GM21825 (cell line): ENCODE results near the gene CACNA1S.

ENCODE experiments used
- ATAC-seq: cut with Tn5 transposase; IDR thresholded peaks from one replicate; pipeline ENCODE4 v1.9.1; 2021; ENCODE audit warnings: mild to moderate bottlenecking, moderate library complexity; ENCODE audit not compliant: unreplicated experiment

The CACNA1S gene

DNA sequence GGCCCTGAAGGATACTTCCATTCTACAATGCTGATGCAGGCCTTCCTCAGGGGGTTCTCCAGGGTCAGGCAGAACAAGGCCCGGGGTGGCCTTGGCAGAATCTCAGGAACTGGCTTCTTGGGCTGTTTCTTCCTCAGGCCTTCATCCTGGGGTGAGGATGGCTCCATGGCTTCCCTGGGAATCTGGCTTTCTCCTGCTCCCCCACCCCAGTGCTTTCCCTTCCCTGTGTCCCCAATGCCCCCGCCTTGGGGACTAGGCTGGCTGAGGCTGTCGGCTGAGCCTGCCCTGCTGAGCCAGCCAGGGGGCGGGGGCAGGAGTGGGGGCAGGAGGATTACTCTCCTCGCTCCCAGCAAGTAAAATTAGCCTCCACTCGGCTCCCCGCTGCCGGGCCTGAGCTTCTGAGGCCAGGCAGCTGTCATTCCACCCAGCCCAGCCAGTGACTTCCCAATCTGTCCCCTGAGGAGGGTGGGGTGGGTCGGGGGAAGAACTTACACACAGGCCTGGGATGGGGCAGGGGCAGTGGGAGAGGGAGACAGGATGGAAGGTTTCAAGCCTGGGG lies at the start of gene CACNA1S:
CACNA1S (minus strand) TSS at position 254 of the 559 bp plus-strand sequence; CDS start at position 167, 87 bp downstream.
- no peak for ATAC-seq

DNA sequence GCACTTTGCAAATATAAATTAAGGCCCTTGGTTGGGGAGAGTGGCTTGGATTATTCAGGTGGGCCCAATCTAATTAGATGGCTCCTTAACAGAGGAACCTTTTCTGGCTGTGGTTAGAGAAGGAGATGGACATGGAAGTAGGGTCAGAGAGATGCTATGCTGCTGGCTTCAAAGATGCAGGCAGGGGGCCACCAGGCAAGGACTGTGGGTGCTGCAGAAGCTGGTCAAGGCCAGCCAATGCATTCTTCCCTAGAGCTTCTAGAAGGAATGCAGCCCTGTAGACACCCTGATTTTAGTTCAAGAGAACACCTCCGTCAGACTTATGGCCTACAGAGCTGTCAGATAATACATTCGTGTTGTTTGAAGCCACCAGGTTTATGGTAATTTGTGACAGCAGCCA lies 45.7 kb upstream of the CACNA1S start:
- no peak for ATAC-seq

DNA sequence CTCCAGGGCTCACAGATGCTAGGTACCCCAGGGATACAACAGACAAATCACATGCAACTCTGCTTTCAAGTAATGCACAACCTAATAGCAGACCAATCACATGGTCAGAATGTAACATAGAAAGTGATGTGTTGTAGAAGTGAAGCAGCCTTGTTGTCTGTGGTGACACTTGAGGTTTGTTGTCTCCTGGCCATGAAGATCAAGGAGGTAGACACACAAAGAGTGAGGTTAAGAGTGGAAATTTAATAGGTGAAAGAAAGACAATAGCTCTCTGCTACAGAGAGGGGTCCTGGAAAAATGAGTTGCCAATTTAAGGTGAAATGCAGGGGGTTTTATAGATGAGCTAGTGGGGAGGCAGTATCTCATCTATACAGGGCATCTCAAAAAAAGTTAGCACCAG lies 44.6 kb upstream of the CACNA1S start:
- no peak for ATAC-seq

DNA sequence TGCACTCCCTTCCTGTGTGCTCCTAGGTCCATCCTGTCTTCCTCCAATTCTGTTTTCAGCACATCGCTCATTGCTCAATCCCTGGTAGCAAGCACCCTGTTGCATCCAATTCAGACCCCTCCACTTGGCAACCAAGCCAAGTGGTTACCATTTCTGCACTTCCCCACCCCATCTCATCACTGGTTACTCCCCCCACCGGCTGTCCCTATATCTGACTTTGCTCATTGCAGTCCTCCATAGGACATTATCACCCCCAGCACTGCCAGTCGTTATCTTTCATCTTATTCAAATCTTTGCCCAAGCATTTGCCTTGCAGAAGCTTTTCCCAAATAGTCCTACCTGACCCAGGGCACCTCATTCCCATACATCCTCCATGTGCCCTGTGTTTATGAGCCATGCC lies 44.1 kb upstream of the CACNA1S start:
- ATAC-seq = no peak

DNA sequence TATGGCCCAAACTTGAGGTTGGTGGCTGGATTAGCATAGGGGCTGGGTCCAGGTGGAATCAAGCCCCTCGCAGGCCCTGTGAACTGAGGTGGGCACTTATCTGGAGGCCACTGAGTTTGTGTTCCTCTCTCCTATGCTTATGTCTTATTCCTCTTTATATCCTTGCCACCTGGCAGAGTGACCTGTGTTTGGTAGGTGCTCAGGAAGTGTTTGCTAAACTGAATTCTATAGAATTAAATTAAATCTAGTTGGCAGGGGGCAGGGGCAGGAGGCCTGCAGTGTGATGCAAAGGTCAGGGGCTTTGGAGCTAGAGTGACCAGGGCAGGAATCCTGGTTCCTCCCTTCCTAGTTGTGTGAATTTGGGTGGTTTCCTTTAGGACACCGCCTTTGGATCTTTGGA lies 43.1 kb upstream of the CACNA1S start:
- ATAC-seq = no peak

DNA sequence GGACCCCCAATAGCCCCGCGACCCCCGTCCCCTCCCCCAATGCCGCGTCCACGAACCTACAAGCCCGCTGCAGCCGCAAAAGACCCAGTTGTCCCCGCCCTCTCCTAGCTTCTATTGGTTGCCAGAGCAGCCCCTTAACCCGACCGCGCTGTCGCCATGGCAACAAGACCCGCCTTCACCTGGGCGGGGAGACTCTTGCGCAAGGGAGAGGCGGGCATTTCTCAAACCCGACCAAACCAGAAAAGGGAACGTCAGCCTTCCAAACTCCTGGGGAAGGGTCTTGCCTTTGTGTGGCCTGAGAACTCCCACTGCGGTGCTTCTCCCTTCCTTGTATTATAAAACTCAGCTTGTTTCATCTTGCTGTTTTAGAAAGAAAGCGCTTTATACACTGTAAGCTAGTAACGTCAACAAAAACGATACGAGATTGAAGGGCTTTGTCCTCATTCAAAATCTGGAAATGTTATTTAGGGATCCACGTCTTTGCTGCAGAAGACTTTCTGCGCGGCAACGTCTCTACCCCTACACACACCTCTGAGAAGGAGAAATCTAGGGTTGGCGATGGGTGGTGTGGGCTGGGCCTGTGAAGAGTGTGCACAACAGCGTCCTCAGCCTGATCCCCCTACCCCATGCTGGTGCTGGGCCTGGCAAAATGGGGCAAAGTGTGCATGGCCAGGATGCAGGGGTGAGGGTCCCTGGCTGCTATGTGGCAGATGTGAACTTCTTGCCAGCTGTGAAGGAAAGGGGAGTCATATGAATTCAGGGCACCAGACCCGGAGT lies 42.4 kb upstream of the CACNA1S start, which contains the start of gene TMEM9:
TMEM9 (minus strand) TSS at position 86 of the 777 bp plus-strand sequence. CDS start 551 bp downstream, outside the sequence.
- peak; percentile 97 for ATAC-seq

DNA sequence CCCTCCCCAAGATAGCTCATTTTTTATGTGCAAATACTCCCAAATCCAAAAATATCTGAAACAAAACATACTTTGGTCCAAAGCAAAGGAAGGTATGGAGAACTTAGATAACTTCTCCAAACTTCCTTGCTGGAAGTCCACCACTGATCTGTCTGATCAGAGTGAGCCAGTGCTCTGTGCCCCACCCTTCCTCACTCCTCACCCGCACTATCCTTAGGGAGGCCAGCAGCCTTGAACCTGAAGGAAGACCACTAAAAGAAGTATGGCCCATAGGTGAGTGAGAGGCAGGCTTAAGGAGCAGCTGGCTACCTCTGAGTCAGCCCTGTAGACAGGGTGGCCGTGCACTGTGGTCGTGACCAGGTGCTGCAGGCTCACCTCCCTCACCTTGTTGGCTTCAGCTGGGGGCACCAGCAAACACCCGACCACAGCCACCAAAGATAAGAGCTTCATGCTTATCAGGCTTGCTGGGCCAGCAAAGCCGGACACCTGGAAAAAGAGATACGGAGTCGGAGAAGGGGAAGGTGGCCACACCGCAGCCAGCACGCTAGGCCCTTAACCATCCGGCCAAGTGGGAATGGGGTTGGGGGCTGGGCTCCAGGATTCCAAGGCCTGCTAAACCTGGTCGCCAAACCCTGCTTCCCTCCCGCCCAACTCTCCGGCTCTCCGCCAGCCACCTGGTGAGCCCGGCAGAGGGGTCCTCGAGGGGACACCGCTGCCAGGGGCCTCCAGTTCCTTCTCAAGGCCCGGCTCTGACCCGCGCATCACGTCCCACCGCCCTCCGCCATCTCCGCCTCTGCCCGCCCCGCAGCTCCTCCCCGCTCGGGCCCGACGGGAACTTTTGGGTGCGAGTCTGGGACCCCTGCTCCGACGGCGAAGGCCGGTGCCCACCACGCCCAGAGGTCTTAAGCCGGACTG lies 41.5 kb upstream of the CACNA1S start:
- ATAC-seq = peak; percentile 57

DNA sequence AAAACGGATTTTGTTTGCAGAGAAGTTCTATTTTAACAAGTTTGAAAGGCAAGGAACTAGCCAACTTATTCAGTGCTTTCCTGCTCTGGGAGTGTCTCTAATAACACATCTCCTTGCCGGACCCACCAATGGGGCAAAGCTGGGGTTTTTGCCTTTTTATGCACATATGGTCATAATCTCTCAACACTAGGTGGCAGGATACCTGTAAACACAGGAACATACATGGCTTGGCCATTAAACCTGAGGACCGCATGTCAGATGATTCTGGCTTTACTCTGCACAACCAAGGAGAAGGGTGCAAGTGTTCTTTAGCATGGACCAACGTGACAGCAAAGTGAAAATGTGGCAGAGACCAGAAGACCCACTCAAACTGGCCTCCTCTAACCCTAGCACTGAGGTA lies 37.2 kb upstream of the CACNA1S start:
- no peak for ATAC-seq

DNA sequence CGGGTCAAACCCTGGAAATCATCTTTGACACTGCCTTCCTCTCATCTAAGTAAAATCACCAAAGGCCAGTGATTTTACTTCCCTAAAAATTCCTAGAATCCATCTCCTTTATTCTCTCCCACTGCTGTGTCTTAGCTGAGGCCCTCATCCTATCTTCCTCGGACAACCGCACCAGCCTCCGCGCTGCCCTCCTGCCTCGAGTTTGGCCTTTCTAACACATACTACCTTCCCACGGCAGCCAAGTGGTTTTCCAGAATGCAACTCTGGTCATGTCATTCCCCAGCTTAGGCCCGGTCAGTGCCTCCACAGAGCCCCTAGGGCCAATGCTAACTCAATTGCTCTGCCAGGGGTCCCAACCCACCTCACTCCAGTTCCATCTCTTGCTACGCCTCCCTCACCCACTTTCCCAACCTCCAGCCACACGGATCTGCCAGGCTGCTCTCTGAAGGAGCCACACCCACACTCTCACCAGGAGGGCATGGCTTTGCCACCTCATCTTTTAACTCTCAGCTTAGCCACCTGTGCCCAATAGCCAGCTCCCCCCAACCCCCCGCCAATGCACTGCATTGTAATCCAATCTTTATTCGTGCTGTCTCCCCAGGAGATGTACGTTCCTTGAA lies 35.3 kb upstream of the CACNA1S start:
- ATAC-seq = no peak

DNA sequence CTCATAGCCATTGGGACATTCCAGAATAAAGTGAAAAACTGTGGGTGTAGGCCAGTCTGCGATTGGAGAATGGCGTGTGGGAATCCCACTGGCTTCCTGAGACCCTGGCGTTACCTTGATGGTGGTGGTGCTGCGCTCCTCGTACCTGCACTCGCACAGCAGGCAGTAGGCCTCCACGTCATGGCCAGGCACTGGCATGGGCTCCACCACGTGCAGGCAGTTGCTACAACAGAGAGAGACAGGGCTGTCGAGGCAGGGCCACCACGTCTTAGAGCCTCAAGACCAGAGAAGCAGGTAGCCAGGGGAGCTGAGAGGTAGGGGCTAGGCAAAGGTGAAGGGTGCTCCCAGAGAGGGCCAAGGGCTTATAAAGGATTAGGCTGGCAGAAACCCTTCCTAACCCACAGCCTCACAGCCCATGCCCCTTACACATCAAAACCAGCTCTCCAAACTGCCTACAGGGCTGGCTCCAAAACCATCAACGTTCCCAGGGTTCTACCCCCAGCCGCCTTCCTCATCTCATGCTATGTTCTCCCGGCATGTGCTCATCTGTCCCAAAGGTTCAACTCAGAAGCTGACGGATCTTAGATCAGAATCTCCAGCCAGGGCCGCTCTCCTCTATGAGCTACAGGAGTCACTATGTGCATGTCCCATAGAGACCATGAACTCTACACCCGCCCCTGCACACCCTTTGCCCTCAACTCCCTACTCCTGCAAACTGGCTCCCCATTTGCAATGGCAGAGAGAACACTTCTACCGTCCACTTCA lies 34.6 kb upstream of the CACNA1S start:
- ATAC-seq = no peak

DNA sequence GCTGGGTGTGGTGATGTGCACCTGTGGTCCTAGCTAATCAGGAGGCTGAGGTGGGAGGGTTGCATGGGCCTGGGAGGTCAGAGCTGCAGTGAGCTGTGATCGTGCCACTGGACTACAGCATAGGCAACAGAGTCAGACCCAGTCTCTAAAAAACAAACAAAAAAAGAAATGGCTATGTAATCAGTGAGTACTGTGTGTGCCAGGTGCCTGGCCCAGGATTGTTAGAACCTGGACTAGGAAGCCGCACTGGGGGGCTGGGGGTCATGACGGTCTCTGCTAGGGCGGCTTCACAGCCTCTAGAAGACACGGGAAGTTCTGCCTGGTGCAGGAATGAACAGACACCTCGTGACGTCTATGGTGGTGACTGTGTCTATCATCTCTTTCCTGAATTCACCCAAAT lies 33.6 kb upstream of the CACNA1S start:
- no peak for ATAC-seq

DNA sequence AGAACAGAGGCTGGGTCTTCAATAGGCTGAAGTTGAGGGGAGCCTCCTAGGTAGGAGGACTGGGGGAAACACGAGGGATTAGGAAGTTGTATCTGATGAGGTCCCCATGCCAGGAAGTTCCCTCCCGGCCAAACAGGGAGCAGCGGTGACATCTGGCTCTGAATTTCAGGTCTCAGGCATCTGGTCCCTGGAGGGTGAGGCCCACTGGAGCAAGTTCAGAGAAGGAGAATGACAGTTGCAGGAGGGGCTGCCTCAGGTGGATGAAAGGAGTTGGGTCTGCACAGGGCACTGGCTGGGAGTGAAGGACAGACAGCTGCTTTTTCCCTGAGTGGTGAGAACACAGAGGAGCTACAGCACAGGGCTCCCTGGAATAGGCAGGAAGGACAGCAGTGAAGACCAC lies 32.9 kb upstream of the CACNA1S start:
- no peak for ATAC-seq

DNA sequence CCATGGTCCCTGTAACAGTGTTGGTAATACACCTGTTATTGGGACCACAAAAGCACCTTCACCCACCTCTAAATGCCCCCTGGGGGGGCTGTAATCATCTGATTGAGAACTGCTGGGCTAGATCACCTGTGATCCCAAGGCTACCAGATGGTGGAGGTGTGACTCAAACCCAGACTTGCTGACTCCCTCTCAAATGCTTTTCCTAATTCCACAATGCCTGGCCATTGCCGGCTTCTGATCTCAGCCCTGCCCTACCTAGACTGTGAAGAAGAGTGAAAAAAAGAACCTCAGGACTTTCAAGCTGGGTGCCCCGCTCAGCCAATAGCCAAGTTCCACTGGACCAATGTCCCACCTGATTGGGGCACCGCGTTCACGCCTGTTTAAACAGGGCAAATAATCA lies 32.5 kb upstream of the CACNA1S start:
- no peak for ATAC-seq

DNA sequence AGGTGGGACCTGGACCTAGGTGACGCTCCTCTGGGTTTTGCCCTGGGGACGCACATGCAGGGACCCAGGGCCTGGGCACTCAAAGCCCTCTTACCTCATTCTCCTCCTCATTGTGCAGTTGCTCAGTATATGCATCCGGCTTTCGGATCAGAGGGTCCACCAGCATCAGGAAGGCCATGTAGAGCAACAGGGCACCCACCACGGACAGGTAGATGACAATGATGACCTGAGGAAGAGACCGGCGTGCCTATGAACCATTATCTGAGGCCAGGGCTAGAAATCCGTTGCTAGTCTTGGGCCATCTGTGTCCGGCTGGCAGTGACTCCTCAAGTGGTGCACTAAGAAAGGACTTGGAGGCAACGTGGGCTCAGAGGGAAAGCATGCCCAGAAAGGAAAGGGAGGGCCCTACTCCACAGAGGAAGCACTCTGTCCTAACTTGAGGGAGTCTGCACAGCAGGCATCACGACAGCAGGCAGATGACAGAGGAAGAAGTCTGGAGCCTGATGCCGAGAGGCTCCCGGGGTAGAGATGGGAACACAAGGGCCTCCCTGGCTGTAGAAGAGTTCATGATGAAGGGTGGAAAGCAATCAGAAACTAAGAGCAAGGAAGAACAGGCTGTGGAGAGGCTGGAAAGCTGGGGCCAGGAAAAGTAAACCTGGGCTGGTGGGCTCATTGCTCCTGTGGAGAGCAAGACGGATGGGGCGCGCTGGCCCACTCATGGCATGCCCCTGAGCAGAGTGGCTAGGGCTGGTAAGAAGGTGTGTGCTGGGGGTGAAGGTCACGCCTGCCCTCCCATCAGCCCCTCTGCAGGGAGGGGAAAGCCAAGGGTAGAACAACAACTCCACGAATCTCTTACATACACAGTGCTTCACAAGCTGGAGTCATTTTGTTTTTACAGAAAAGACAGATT lies 31.8 kb upstream of the CACNA1S start:
- no peak for ATAC-seq

DNA sequence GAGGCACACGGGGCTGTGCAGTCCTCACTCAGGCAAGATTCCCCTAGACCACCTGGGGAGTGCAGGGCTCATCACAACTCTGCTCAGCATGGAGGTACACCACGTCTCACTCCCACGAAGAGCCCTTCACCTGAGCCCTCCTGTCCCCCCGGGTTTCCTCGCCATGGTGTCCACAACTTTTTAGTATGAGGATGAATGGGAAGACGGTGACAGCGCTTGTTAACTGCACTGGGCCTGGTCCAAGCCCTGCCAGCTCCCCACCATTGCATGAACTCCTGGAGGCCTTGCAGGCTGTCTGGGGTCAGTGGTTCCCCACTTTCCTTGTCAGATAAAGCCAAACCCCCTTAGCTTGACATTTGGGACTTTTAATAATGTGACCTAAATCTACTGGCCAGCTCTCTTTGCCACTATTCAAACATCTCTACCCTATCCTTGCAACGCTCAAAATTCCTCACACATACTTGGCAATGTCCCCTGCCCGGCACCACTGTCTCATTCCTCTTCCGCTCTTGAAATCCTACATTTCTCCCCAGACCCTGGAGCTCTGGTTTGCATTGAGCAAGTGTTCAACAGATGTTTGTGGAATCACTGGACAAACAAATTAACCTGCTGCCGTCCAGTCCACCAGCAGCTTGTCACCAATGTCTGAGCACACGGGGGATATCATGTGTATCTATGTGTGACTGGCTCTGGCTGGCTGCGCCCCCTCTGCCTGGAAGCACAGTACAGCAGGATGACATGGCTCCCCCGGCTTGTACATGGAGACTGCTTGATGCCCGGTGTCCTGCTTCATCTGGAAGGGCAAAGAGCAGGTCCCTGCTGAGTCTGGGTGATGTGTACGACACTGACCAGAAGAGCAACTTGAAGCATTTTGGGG lies 30.9 kb upstream of the CACNA1S start:
- no peak for ATAC-seq

DNA sequence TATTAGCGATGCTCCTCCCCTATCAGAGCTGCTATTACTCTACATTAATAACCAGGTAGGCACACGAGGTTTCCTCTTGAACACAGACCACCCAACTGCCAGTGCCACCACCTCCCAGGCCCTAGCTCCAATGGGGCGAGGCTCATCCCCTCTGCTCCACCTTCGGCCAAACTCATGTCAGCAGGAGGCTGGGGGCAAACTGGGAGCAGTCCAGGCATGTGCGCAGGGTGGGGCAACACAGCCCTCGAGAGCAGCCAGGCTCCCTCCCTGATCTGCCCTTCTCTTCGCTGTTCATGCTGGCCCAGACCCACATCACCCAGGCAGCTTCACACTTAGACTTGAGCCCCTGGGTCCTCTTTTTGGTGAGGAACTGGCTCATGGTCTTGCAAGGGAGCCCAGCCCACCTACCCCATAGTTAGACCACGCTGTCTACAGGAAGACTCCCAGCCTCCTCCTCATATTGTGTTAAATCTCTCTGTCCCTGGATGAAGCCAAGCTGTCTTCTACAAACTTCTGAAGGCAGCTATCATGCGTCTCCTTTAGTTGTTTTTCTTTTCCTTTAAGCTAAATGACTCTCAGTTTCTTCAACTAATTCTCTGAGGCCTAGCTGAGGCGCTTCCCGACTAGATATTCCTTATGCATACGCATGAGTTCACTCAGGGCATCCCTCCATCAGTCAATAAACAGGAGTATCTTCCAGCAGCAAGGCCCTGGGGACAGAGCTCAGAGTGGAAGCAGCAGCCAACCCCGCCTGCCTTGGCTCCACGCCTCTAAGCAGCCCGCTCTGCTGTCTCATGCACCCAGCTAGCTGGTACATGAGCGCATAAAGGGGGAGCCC lies 30.0 kb upstream of the CACNA1S start:
- ATAC-seq = no peak

DNA sequence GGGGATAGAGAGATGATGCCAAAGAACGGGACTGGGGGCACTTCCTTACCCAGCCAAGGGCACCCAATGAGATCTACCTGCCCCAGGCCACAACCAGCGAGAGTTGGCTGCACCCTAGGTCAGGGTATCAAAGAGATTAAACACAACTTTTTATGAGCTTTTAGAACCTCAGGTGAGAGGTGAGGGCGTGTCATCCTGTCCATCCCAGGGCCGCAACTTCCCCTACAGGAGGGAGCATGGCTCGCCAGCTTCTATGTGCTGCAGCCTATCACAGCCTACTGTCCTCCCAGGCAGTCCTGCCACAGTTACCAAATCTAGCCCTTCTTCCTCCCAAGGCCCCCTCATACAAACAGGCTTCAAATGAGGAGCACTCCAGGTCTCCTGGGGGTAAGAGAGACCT lies 29.2 kb upstream of the CACNA1S start:
- ATAC-seq = no peak

DNA sequence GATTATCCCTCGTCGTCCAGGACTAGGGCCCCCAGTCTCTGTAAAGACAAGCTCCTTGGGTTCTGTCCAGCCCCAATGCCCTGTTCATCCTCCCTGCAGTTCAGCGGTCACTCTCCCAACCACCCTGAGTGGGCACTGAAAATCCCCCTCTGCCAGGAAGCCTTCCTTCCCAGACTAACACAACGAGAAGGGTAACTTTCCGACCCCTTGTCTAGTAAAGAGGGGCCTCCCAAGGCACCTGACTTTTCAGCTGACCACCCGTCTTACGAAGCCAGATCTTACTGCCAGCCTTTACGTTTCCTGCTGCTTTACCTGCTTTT lies 28.7 kb upstream of the CACNA1S start:
- no peak for ATAC-seq
